ENCODE measurements around the gene SRD5A3.

Gene SRD5A3

GRCh38 chr4:55378617-55379467, 32.8 kb downstream of the SRD5A3 start:
- DNase-seq = peak; percentile 35

GRCh38 chr4:55380576-55380975, 34.5 kb downstream of the SRD5A3 start:
- no peak for DNase-seq

GRCh38 chr4:55381502-55381901, 35.5 kb downstream of the SRD5A3 start:
- no peak for DNase-seq

DNA sequence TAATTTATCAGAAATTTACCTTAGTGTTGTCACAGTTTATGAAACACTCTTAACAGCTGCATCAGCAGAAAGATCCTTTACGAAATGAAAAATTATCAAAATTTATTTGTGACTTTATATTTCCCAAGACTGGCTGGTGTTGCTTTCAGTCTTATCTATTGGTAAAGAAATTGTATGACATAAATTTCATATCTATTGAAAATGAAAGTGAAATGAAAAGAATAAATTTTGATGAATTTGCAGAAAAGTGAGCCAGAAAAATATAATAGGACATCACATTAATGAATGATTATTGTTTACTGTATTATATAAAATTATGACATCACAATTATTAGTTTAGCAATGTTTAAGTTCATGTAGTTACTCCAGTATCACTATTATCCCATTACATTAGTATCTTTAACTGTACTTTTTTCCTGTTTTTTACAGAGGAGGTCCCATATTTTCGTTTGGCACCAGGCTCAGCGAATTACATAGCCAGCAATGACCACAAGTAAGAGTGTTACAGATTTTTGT, 36.5 kb downstream of the SRD5A3 start:
- no peak for DNase-seq

DNA sequence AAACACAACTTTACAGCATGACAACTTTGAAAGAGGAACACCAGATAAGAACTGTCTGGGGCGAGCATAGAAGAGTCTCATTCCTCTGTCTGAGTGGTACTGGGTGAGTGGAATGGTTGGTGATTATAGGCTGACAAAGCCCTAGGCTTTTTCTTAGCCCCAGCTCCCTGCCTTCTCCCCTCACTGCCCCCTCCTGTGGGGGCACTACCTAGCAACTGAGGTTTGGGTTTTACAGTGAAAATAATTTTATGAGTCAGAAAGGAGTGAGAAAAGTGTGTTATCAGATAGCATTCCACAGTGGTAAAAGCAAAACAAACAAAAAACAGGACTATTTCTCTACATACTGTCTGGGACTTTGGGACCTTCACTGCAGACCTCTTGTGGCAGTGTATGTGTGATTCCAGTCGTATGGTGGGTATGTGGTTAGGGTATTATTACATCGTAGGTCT, 39.2 kb downstream of the SRD5A3 start:
- no peak for DNase-seq

DNA sequence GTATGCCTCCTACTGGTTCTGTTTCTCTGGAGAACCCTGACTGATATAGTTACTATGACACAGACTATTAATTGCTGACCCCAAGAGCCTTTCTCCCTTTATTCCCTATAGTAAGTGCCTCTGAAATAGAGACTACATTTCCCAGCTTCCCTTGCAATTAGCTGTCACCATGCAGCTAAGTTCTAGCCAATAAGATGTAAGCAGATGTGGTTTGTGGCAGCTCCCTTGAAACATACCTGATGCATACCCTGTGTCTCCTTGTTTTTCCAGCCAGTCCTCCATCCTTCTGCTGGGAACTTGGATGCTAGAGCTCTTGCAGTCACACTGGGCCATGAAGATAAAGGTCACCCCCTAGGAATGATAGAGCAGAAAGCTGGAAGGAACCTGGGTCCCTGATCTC, 40.0 kb downstream of the SRD5A3 start:
- DNase-seq = no peak

- no peak for DNase-seq
Measured at GRCh38 chr4:55386840-55387239, 40.8 kb downstream of the SRD5A3 start.

DNA sequence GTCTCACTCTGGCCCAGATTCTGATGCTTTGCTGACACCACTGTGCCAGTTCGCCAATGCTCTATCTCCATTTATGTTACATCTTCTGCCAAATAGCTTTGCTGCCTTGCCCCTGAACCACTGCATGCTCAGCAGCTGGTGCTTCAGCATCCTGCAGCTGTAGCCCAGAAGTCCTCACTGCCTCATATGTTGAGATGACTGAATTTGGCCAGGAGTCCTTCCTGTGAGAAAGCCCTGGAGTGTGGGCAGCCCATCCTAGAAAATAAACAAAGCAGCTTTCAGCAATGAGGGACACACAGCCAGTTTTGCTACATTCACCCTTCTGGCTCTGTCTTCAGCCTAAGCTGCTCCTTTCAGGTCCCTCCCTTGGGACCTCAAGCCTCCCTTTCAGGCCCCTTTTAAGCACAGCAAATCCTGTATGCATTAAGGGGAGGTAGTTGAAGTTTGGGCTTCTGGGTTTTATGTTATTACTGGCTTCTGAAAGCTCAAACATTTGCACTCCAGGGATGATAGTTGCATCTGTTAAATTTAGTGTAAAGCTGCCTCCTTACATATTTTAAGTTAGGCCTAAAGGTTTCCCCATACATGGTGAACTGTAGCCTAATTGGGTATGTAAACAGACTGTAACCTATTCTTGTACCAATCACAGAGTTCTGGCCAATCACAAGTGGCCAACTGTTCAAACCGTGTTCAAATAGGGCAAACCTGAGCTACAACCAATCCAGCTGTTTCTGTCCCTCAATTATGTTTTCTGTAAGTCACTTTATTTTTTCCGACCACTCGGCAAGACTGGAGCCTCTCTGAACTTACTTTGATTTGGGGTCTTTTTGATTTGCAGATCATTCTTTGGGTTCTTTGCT, 47.6 kb downstream of the SRD5A3 start:
- DNase-seq = no peak

DNA sequence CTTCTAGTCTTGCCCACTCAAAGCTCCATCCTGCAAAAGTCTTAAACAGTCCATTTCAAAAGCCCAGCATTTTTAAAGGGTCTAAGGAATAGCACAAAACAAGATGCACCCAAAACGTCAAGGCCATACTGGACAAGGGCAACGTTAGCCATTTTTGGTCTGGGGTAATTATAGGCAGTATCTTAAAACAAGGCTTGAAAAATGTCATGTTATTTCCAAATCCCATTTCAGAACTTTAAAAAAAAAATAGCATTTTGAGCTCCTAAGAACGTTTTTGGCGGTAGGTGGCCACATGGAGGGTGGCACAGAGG, 49.1 kb downstream of the SRD5A3 start:
- no peak for DNase-seq

- DNase-seq = peak; percentile 90
Measured at GRCh38 chr4:55395529-55396307, 49.7 kb downstream of the SRD5A3 start, which contains the start of gene TMEM165. Gene TMEM165 (plus strand): TSS chr4:55395957. CDS start chr4:55396190, 233 bp downstream.

- DNase-seq = no peak
Measured at GRCh38 chr4:55396308-55397125, 50.5 kb downstream of the SRD5A3 start.

DNA sequence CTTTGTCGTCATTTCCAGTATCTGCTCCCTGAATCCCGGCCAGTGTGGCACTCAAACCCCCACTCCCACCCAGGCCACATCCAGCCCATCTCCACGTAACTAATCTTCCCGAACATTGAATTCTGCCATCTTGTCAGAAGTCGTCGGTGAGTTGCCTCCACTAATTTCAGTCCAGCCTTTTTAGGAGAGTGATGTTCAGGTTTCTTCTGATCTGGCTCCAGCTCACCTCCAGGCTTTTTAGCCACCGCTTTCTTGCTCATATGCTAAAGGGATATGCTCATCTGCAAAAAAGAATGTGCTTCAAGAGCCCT, 51.0 kb downstream of the SRD5A3 start:
- no peak for DNase-seq

- no peak for DNase-seq
Measured at GRCh38 chr4:55397520-55398321, 51.7 kb downstream of the SRD5A3 start.

GRCh38 chr4:55398461-55398860, 52.4 kb downstream of the SRD5A3 start:
- no peak for DNase-seq

- no peak for DNase-seq
Measured at GRCh38 chr4:55398966-55399365, 52.9 kb downstream of the SRD5A3 start.

DNA sequence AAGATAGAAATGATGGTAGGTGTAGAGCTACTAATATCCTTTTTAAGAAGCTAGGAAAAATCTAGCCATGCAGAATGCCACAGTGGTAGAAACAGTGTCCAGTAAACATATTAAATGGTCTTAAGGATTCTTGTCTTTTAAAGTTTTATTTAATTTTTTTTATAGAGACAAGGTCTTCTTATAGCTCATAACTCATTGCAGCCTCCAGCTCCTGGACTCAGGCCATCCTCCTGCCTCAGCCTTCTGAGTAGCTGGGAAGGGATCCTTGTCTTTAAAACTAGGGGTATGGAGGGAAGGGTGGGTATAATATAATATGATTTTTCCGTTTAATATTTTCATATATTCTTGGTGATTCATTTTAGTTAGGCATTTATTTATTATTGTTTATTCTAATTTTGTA, 53.5 kb downstream of the SRD5A3 start:
- no peak for DNase-seq

DNA sequence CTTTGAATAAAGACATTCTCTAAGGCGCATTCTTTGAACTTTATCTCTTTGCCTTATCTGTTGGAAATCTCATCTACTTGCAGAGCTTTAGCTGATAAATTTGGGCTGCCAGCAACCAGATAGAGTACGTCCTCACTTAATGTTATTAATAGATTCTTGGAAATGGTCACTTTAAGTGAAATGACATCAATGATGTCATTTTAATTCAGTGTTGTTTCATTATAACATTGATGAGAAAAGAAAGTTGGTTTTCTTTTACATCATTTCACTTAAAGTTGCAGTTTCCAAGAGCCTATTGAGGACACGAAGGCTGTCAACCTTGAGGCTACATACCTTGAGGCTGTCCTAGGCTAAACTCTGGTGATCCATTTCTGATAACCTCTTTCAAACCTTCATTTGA, 59.0 kb downstream of the SRD5A3 start:
- no peak for DNase-seq

- DNase-seq = no peak
Measured at GRCh38 chr4:55406545-55406944, 60.5 kb downstream of the SRD5A3 start.

DNA sequence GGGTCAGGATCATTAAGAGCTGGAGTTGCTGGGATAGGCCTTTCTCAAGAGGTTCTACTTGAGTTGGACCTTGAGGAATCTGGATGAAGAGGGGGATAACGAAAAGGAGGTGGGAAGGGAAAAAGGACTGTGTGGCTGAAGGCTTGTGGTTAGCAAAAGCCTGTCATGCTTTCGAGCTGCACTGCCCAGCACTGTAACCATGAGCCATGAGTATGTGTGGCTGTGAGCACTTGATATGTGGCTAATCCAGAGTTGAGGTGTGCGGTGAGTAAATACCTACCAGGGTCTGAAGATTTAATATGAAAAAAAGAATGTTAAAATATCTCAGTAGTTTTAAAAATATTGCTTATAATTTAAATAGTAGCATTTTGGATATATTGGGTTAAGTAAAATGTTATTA, 61.1 kb downstream of the SRD5A3 start:
- DNase-seq = no peak

- no peak for DNase-seq
Measured at GRCh38 chr4:55407764-55408163, 61.7 kb downstream of the SRD5A3 start.

DNA sequence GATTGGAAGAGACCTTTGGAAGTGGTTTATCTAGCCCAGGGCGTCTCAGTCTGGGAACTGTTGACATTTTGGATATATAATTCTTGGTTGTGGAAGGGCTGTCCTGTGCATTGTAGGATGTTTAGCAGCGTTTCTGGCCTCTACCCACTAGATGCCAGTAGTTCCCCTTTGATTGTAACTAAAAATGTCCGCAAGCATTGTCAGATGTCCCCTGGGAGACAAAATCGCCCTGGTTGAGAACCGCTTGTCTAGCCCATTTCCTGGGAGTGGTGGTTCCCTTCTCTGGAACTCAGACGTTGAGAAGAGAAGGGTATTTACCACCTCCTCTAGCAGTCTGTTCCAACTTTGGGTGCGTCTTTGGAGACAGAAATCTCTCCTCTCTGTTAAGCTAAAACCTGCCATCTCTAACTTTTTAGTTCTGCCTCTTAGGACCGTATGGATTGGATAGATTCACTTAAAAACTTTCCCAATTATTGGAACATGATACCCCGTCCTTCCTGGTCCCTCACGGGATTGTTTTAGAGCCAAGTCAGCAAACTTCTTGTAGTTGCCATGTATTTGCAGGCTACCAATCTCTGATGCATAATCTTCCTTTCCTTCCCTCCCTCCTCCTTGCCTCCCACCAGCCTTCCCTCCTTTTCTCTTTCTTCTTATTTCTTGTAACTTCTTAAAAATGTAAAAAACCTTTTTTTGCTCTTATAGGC, 63.6 kb downstream of the SRD5A3 start:
- DNase-seq = no peak
